A549 (cell line): ENCODE measurements around the gene ZNF655. TPM values are rescaled to one million over a fixed set of nuclear protein-coding genes. Genes with fewer than 3 reads are reported as not detected.
A peak's percentile ranks its signal among the peaks of the same experiment; 100 is the strongest.

ENCODE experiments used
- ATAC-seq, 2 experiments: fragments of 200-7000 bp in 1 of 2; fragments of >200 bp in 1 of 2; cut with Nextera tagmentation in 1 of 2; cut with Tn5 transposase in 1 of 2; 3 replicates each; pipeline versions ENCODE4 v1.8.0 to v1.9.1; 2018 to 2020; ENCODE audit warnings: mild to moderate bottlenecking in 1 of 2, moderate library complexity in 1 of 2
- CTCF ChIA-PET: fragments of 300-600 bp; sonication (Branson Sonifier 250); formaldehyde crosslinking; extraction: SDS; loops from one replicate; lab custom pipeline; 2021; ENCODE audit warnings: antibody characterized with exemption, inconsistent platforms; lab: Yijun Ruan, JAX
- POLR2A ChIA-PET: fragments of 350-600 bp; formaldehyde crosslinking; extraction: SDS; loops from one replicate; lab custom pipeline; 2021; ENCODE audit warnings: antibody characterized with exemption, inconsistent platforms; lab: Yijun Ruan, JAX
- DNase-seq, 2 experiments: peaks; one replicate each; pipeline versions ENCODE4 v3.0.0 to v3.0.0-alpha.2; 2011 to 2016; ENCODE audit warnings: low read depth in 1 of 2, low spot score in 1 of 2
- FAIRE-seq: peaks from 2 replicates; lab custom pipeline; 2011; peaks lifted over from hg19 to GRCh38; lab: Jason Lieb, UNC
- H3K27ac ChIP-seq, 2 experiments: fragments of >200 bp; sonication (Bioruptor Twin); formaldehyde crosslinking; 3 replicates each; pipeline ENCODE4 v1.5.1; 2016 to 2017
- H3K4me1 ChIP-seq: fragments of >200 bp; sonication (Bioruptor Twin); formaldehyde crosslinking; 3 replicates; pipeline ENCODE4 v1.6.1; 2016
- H3K4me2 ChIP-seq: fragments of >200 bp; sonication (Bioruptor Twin); formaldehyde crosslinking; 3 replicates; pipeline ENCODE4 v1.6.1; 2016
- H3K4me3 ChIP-seq: fragments of >200 bp; sonication (Bioruptor Twin); formaldehyde crosslinking; 3 replicates; pipeline ENCODE4 v1.5.1; 2016
- H3K9me3 ChIP-seq: fragments of >200 bp; sonication (Bioruptor Twin); formaldehyde crosslinking; 3 replicates; pipeline ENCODE4 v1.6.1; 2016
- BHLHE40 ChIP-seq: IDR thresholded peaks from 2 replicates; pipeline ENCODE4 v1.6.1; 2012; ENCODE audit warnings: low read depth, low read length, inconsistent platforms
- CBX2 ChIP-seq: fragments of 200-600 bp; sonication (generic); IDR thresholded peaks from 2 replicates; pipeline ENCODE4 v1.6.1; 2016; ENCODE audit warnings: low read depth, mild to moderate bottlenecking, borderline replicate concordance
- CBX8 ChIP-seq: fragments of 200-600 bp; sonication (generic); IDR thresholded peaks from 2 replicates; pipeline ENCODE4 v1.6.1; 2016
- EHMT2 ChIP-seq: fragments of 200-600 bp; sonication (generic); IDR thresholded peaks from 2 replicates; pipeline ENCODE4 v1.6.1; 2016; ENCODE audit warnings: antibody characterized with exemption, low read depth, mild to moderate bottlenecking, moderate library complexity
- FOXS1 ChIP-seq: fragments of 250-450 bp; sonication (Bioruptor Pico); IDR thresholded peaks from 2 replicates; pipeline ENCODE4 v1.5.0; 2020; ENCODE audit warnings: mild to moderate bottlenecking, moderate library complexity
- GATA3 ChIP-seq: IDR thresholded peaks from 2 replicates; pipeline ENCODE4 v1.6.1; 2012; ENCODE audit warnings: borderline replicate concordance
- HOXA7 ChIP-seq: fragments of 250-450 bp; sonication (Bioruptor Pico); IDR thresholded peaks from 2 replicates; pipeline ENCODE4 v1.5.0; 2020; ENCODE audit warnings: mild to moderate bottlenecking, moderate library complexity
- JUN ChIP-seq, 2 experiments: fragments of >200 bp; sonication (Bioruptor Twin); formaldehyde crosslinking; IDR thresholded peaks; 2 replicates in 1 of 2; 3 replicates in 1 of 2; pipeline ENCODE4 v1.6.1; 2016 to 2017
- JUNB ChIP-seq: fragments of >200 bp; sonication (Bioruptor Twin); formaldehyde crosslinking; IDR thresholded peaks from 2 replicates; pipeline ENCODE4 v1.6.1; 2016
- KDM1A ChIP-seq: fragments of 200-600 bp; sonication (generic); IDR thresholded peaks from 2 replicates; pipeline ENCODE4 v1.6.1; 2016; ENCODE audit warnings: low read depth, mild to moderate bottlenecking
- KDM5A ChIP-seq: fragments of 200-600 bp; sonication (generic); IDR thresholded peaks from 2 replicates; pipeline ENCODE4 v1.6.1; 2016; ENCODE audit warnings: antibody characterized with exemption, mild to moderate bottlenecking
- MYC ChIP-seq: IDR thresholded peaks from 2 replicates; pipeline ENCODE4 v1.6.1; 2012; ENCODE audit warnings: mild to moderate bottlenecking, inconsistent platforms, low read length, improper control_type of control experiment, borderline replicate concordance
- NFE2L2 ChIP-seq: fragments of 150-350 bp; conservative IDR thresholded peaks from 2 replicates; pipeline ENCODE4 v1.6.1; 2014; ENCODE audit warnings: low read length
- NPAS2 ChIP-seq: fragments of 250-450 bp; sonication (Bioruptor Pico); IDR thresholded peaks from 2 replicates; pipeline ENCODE4 v1.8.0; 2022; ENCODE audit warnings: mild to moderate bottlenecking, moderate library complexity, borderline replicate concordance
- POLR2AphosphoS2 ChIP-seq: conservative IDR thresholded peaks from 2 replicates; pipeline ENCODE4 v1.6.1; 2012; ENCODE audit warnings: low read length, improper control_type of control experiment, inconsistent platforms
- RCOR1 ChIP-seq: fragments of 150-350 bp; IDR thresholded peaks from 2 replicates; pipeline ENCODE4 v1.6.1; 2014; ENCODE audit warnings: antibody characterized with exemption, low read length, low read depth
- RFX5 ChIP-seq: fragments of 450-650 bp; IDR thresholded peaks from 2 replicates; pipeline ENCODE4 v1.7.1; 2014; ENCODE audit warnings: antibody characterized with exemption, mild to moderate bottlenecking, moderate library complexity
- RNF2 ChIP-seq: fragments of 200-600 bp; sonication (generic); IDR thresholded peaks from 2 replicates; pipeline ENCODE4 v1.6.1; 2016; ENCODE audit warnings: low read depth, mild to moderate bottlenecking, antibody characterized with exemption, moderate library complexity, borderline replicate concordance
- SMC3 ChIP-seq: fragments of >200 bp; sonication (Bioruptor Twin); formaldehyde crosslinking; IDR thresholded peaks from 3 replicates; pipeline ENCODE4 v1.6.1; 2018; ENCODE audit warnings: inconsistent platforms
- ZC3H11A ChIP-seq: fragments of 450-650 bp; IDR thresholded peaks from 2 replicates; pipeline ENCODE4 v1.6.1; 2014; ENCODE audit warnings: antibody characterized with exemption, mild to moderate bottlenecking
- ZFP36 ChIP-seq: fragments of 450-650 bp; IDR thresholded peaks from 2 replicates; pipeline ENCODE4 v1.6.1; 2014; ENCODE audit warnings: borderline replicate concordance; ENCODE audit not compliant: partially characterized antibody
- ZNF302 ChIP-seq: fragments of 250-450 bp; sonication (Bioruptor Pico); IDR thresholded peaks from 2 replicates; pipeline ENCODE4 v1.9.0; 2021; ENCODE audit warnings: inconsistent platforms, mild to moderate bottlenecking, moderate library complexity
- WGBS: methylation state at CpG from one replicate; pipeline ENCODE4 v1.1.6; 2017; ENCODE audit errors: missing lambda C conversion rate; 5-methylcytosine and 5-hydroxymethylcytosine counted together
- polyA plus RNA-seq, 4 experiments: library from polyadenylated mRNA; depleted of rRNA in 3 of 4; stranded (reverse); fragments of >200 nt; fragmentation: RNase III in 1 of 4; extraction: RNeasy Plus Mini Kit Qiagen cat#74134 plus additional on column Dnase treatment in 1 of 4; gene quantifications; 2 replicates in 3 of 4; 3 replicates in 1 of 4; pipeline ENCODE4 v1.2.3, GENCODE V29; 2011 to 2017
- TF ChIP-seq, protein P1 (sequence below): fragments of >200 bp; sonication (Bioruptor Twin); formaldehyde crosslinking; IDR thresholded peaks from 2 replicates; pipeline ENCODE4 v1.6.1; 2016
- TF ChIP-seq, protein P2 (sequence below): fragments of 200-600 bp; sonication (generic); IDR thresholded peaks from 2 replicates; pipeline ENCODE4 v1.6.1; 2016; ENCODE audit warnings: antibody characterized with exemption, mild to moderate bottlenecking, moderate library complexity
- TF ChIP-seq, protein P3 (sequence below): IDR thresholded peaks from 2 replicates; pipeline ENCODE4 v1.6.1; 2012

Gene ZNF655
- polyA plus RNA-seq, 2 of the 4 experiments (the other 2 are of a cell fraction) = 56.5 to 85.1 TPM

DNA sequence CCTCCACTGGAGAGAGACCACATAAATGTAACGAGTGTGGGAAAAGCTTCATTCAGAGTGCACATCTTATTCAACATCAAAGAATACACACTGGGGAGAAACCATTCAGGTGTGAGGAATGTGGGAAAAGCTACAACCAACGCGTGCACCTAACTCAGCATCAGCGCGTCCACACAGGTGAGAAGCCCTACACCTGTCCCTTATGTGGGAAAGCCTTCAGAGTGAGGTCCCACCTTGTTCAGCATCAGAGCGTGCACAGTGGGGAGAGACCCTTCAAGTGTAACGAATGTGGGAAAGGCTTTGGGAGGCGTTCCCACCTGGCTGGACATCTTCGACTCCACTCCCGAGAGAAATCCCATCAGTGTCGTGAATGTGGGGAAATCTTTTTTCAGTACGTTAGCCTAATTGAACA, 27.1 kb upstream of the ZNF655 start:
- Histone ChIP-seq H3K4me3 (no peak overlapping the region; the same call in 2 of the 3 replicates), H3K4me1 (no peaks in the 10 kb centered on the region), H3K4me2 (no peak overlapping the region), H3K9me3 (peaks cover 95% of the 10 kb centered on the region)
- DNase-seq = peak in 1 of 2 experiments; percentile 55
- POLR2A ChIA-PET = interaction anchor here (1.4 kb wide), 1 partner anchor 27 kb away, joined by 4 read pairs; the partner anchor contains the start of gene ZNF655
- CTCF ChIA-PET = interaction anchor here (0.7 kb wide), 1 partner anchor 9 kb away, joined by 3 read pairs; no protein-coding TSS in a partner anchor
- WGBS = 93% methylated on average over 12 of the region's 12 CpGs
- FAIRE-seq = no peak
- no peak for TF ChIP-seq RFX5
- no peak for TF ChIP-seq ZFP36
- no peak for TF ChIP-seq NPAS2 (CRISPR knock-in tag)
- no peak for TF ChIP-seq BHLHE40
- TF ChIP-seq SMC3 = no peak
- no peak for TF ChIP-seq FOXS1
- TF ChIP-seq, protein P1, sequence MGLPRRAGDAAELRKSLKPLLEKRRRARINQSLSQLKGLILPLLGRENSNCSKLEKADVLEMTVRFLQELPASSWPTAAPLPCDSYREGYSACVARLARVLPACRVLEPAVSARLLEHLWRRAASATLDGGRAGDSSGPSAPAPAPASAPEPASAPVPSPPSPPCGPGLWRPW = peak; percentile 11; the same call in 1 of the 2 replicates
- no peak; the same call in 1 of the 2 replicates for TF ChIP-seq ZC3H11A
- TF ChIP-seq, protein P2, sequence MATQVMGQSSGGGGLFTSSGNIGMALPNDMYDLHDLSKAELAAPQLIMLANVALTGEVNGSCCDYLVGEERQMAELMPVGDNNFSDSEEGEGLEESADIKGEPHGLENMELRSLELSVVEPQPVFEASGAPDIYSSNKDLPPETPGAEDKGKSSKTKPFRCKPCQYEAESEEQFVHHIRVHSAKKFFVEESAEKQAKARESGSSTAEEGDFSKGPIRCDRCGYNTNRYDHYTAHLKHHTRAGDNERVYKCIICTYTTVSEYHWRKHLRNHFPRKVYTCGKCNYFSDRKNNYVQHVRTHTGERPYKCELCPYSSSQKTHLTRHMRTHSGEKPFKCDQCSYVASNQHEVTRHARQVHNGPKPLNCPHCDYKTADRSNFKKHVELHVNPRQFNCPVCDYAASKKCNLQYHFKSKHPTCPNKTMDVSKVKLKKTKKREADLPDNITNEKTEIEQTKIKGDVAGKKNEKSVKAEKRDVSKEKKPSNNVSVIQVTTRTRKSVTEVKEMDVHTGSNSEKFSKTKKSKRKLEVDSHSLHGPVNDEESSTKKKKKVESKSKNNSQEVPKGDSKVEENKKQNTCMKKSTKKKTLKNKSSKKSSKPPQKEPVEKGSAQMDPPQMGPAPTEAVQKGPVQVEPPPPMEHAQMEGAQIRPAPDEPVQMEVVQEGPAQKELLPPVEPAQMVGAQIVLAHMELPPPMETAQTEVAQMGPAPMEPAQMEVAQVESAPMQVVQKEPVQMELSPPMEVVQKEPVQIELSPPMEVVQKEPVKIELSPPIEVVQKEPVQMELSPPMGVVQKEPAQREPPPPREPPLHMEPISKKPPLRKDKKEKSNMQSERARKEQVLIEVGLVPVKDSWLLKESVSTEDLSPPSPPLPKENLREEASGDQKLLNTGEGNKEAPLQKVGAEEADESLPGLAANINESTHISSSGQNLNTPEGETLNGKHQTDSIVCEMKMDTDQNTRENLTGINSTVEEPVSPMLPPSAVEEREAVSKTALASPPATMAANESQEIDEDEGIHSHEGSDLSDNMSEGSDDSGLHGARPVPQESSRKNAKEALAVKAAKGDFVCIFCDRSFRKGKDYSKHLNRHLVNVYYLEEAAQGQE = 0 out of 2 replicates have a peak, but pooled peaks have one; percentile 15
- TF ChIP-seq KDM5A = no peak
- peak; percentile 68; the same call in 1 of the 2 replicates for TF ChIP-seq GATA3
- peak; percentile 90 for TF ChIP-seq KDM1A
- no peak for TF ChIP-seq EHMT2
- TF ChIP-seq, all 56 proteins: peak for 4
- ATAC-seq = no peak
- H3K27ac ChIP-seq = no peak overlapping the region

DNA sequence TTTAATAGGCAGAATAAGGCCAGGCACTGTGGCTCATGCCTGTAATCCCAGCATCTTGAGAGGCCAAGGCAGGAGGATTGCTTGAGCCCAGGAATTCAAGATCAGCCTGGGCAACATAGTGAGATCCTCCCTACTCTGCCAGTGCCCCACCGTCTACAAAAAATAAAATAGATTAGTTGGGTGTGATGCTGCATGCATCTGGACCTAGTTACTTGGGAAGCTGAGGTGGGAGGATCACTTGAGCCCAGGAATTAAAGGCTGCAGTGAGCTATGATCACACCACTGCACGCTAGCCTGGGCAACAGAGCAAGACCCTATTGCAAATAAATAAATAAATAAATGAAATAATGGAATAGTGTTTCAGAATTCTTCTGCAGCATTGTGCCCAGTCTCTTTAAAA, 22.8 kb upstream of the ZNF655 start:
- no peak overlapping the region for H3K27ac ChIP-seq
- FAIRE-seq (no peak), DNase-seq (no peak), ATAC-seq (no peak)
- POLR2A ChIA-PET = no interaction called here
- CTCF ChIA-PET = interaction anchor here (1.3 to 1.4 kb wide), 2 partner anchors 9 to 10 kb away, joined by 3 read pairs; no protein-coding TSS in a partner anchor
- no peak overlapping the region for H3K4me3 ChIP-seq
- peaks cover 99% of the 10 kb centered on the region for H3K9me3 ChIP-seq
- 100% methylated on average over 2 of the region's 2 CpGs for WGBS
- no peaks in the 10 kb centered on the region for H3K4me1 ChIP-seq
- H3K4me2 ChIP-seq = no peak overlapping the region
- TF ChIP-seq RCOR1 = no peak
- TF ChIP-seq HOXA7 = no peak
- no peak for TF ChIP-seq CBX2
- no peak for TF ChIP-seq EHMT2
- no peak for TF ChIP-seq JUNB
- TF ChIP-seq POLR2AphosphoS2 = no peak
- TF ChIP-seq JUN (IDR thresholded peaks at IDR 0.05) = no peak
- no peak for TF ChIP-seq MYC
- TF ChIP-seq CBX8 = no peak
- TF ChIP-seq NFE2L2 = no peak
- TF ChIP-seq ZNF302 (CRISPR knock-in tag) = no peak
- TF ChIP-seq, protein P3, sequence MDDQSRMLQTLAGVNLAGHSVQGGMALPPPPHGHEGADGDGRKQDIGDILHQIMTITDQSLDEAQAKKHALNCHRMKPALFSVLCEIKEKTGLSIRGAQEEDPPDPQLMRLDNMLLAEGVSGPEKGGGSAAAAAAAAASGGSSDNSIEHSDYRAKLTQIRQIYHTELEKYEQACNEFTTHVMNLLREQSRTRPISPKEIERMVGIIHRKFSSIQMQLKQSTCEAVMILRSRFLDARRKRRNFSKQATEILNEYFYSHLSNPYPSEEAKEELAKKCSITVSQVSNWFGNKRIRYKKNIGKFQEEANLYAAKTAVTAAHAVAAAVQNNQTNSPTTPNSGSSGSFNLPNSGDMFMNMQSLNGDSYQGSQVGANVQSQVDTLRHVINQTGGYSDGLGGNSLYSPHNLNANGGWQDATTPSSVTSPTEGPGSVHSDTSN = no peak
- TF ChIP-seq RNF2 = no peak
